Measurements from ENCODE around the gene ANAPC7.
"Not testable (repeated sequence)": the region's sequence is repeated elsewhere in the genome, so short reads cannot be mapped to it uniquely, and the experiment has no call there.

Gene ANAPC7

GRCh38 chr12:110403146-110403975 is at the start of gene ANAPC7:
Gene ANAPC7, minus strand, starts transcription at chr12:110403708. Its CDS starts 81 bp downstream, at chr12:110403627.
- peak; percentile 83 to 93 for DNase-seq

- no peak for DNase-seq
Observed at GRCh38 chr12:110451263-110451662, 47.8 kb upstream of the ANAPC7 start.

GRCh38 chr12:110449799-110450497 is 46.4 kb upstream of the ANAPC7 start, which contains the start of gene ARPC3:
Gene ARPC3, minus strand, starts transcription at chr12:110450337. Its CDS starts 77 bp downstream, at chr12:110450260.
- peak; percentile 94 to 97 for DNase-seq

- DNase-seq = no peak
Observed at GRCh38 chr12:110444455-110444854, 40.9 kb upstream of the ANAPC7 start.

GRCh38 chr12:110436231-110436630 is 32.7 kb upstream of the ANAPC7 start:
- no peak for DNase-seq

- DNase-seq = no peak
Observed at GRCh38 chr12:110431957-110432587, 28.6 kb upstream of the ANAPC7 start.

- not testable (repeated sequence) for DNase-seq
Observed at GRCh38 chr12:110429676-110430075, 26.2 kb upstream of the ANAPC7 start.

- DNase-seq = no peak
Observed at GRCh38 chr12:110426406-110426805, 22.9 kb upstream of the ANAPC7 start.

- no peak for DNase-seq
Observed at GRCh38 chr12:110424237-110424636, 20.7 kb upstream of the ANAPC7 start.

- no peak for DNase-seq
Observed at GRCh38 chr12:110421701-110422100, 18.2 kb upstream of the ANAPC7 start.

- DNase-seq = no peak
Observed at GRCh38 chr12:110421159-110421661, 17.7 kb upstream of the ANAPC7 start.

- not testable (repeated sequence) for DNase-seq
Observed at GRCh38 chr12:110420644-110421043, 17.1 kb upstream of the ANAPC7 start.

- peak; percentile 30 to 40 for DNase-seq
Observed at GRCh38 chr12:110417113-110417512, 13.6 kb upstream of the ANAPC7 start.

- DNase-seq = not testable (repeated sequence)
Observed at GRCh38 chr12:110410086-110410485, 6.6 kb upstream of the ANAPC7 start.

- not testable (repeated sequence) for DNase-seq
Observed at GRCh38 chr12:110405126-110405662, 1.7 kb upstream of the ANAPC7 start.

- peak; percentile 54 to 87 for DNase-seq
Observed at GRCh38 chr12:110403976-110404682, 621 bp upstream of the ANAPC7 start.

GRCh38 chr12:110382683-110383082 is 20.8 kb downstream of the ANAPC7 start:
- no peak for DNase-seq

- peak; percentile 24 to 44 for DNase-seq
Observed at GRCh38 chr12:110379631-110380030, 23.9 kb downstream of the ANAPC7 start.

GRCh38 chr12:110379197-110379596 is 24.3 kb downstream of the ANAPC7 start:
- peak; percentile 72 to 81 for DNase-seq

GRCh38 chr12:110378131-110378790 is 25.2 kb downstream of the ANAPC7 start:
- DNase-seq = peak in 1 of 2 donors; percentile 50

- DNase-seq = no peak
Observed at GRCh38 chr12:110373962-110374611, 29.4 kb downstream of the ANAPC7 start.

Measured in inflammatory macrophage treated with lipopolysaccharide for 1 hour (primary cell).